GM21360 (cell line): ENCODE measurements around the gene ARRDC3.
A peak's percentile ranks its signal among the peaks of the same experiment; 100 is the strongest.

Experiments
- ATAC-seq: cut with Tn5 transposase; IDR thresholded peaks from one replicate; pipeline ENCODE4 v1.9.1; 2021; ENCODE audit warnings: mild to moderate bottlenecking, moderate library complexity; ENCODE audit not compliant: unreplicated experiment

ARRDC3 gene

DNA sequence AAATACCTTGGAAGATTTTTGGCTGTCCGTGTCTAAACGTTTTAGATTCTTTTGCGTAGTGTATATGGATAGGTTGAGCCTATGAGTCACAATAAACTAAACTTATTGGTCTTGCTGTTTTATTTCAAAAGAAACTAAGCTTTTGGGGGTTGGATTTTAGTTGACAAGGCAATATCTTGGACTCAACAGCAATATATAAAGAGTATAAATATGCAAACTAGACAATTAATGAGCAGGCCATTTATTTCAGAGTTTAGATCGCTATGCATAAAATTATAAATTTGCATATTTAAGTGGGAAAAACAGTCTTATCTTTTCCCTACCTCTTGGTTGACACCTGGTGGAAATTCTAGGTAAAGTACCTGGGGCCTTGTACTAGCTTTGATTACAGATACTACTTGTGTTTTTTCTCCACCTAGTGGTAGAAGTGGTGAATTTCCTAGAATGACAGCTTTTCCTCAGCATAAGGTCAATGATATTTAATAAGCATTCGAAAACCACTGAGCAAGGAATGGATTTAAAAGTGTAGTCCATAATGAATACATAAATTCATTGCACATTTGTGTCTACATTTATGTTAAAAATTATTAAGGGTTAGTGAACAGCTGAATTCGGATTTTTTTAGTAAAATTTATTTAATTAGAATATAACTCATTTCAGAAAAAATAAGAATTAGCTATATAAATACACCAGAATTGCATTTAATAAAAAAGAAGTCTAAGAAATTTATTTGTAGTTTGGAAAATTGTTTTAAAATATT, 1.7 kb upstream of the ARRDC3 start:
- peak; percentile 18 for ATAC-seq

DNA sequence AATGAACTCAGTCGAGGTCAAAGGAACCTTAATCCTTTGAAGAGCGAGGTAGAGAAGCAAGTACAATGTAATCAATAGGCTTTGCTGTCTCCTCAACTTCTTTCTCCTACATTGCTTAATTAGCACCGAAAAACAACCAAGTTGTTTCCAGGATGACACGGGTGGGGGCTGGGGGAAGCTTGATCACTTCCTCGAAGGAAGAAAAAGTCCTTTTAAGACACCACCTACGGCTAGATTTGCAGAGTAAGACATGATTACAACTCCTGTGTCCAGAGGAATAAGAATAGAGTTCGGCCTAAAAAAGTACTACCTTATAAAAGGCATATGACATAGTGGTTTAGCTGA, 811 bp upstream of the ARRDC3 start:
- no peak for ATAC-seq

DNA sequence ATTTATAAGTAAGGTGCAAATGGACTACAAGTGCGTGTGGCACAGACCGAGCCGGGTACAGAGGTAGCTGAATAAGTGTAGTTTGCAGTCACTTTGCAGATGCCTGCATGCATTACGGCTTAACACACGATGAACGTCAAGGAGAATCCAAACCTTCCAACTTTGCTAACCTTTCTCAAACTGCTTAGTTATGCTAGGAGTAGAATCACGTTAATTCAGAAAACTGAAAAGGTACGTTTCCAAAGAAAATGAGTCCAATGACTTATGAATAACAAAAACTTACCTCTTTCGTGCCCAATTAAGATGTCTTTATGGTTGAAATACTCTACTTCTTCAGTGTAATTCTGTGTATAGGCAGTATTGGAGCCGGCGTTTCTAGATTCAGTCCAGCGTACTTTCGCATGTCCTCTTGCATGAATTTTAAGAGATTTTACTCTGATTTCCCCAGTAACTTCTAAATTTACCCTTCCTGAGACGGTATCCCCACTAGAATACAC, 539 bp downstream of the ARRDC3 start:
- ATAC-seq = no peak

- ATAC-seq = peak; percentile 14
Measured at GRCh38 chr5:91381774-91382359, 1.2 kb downstream of the ARRDC3 start.

DNA sequence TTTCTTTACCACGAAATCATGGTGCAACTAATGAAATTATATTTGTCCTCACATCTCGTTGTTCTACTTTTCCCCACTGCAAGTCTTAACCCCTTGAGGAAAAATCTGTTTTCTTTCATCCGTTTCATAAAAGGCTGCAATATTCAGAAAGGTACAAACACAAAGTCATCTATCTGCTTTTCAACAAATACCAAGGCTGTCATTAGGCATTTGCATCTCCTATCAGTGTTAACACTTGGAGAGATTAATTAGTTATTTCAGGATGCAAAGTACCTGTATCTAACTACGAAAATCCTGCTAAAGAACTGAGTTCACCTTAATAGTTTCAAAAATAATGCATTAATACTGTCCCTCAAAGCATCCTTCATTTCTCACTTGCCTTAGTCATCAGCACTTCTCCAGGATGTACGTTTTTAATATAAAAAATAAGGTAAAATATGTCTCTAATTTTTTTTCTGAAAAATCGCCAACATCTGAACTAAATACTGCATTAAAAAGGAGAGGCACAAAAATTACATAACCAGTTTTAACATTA, 1.8 kb downstream of the ARRDC3 start:
- no peak for ATAC-seq

- ATAC-seq = peak; percentile 49
Measured at GRCh38 chr5:91380491-91381238, 2.5 kb downstream of the ARRDC3 start.

DNA sequence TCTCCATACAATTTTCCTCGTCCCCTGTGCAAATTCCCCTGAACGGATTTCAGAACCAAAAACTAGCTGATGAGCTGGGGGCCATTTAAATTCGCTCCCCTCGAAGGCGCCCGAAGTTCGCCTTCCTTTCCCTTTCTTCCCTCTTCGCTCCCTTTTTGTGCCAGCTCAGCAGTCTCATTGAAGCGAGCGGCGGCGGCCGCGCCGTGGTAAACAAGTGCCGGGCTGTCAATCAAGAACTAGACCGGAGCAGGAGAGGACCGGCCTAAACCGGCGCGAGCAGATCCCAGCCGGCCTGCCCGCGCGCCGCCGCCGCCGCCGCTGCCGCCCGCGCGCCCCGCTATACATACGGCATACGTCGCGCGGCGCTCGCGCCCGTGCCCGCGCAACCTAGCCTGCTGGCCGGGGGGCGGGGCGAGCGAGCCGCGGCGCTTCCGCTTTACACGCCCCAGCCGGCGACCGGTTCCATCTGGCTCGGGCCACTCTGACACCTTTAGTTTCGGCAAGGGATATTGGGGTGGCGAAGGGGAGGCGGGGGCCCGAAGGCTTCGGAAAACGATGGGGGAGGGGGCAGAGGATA, 3.1 kb downstream of the ARRDC3 start:
- ATAC-seq = peak; percentile 56

DNA sequence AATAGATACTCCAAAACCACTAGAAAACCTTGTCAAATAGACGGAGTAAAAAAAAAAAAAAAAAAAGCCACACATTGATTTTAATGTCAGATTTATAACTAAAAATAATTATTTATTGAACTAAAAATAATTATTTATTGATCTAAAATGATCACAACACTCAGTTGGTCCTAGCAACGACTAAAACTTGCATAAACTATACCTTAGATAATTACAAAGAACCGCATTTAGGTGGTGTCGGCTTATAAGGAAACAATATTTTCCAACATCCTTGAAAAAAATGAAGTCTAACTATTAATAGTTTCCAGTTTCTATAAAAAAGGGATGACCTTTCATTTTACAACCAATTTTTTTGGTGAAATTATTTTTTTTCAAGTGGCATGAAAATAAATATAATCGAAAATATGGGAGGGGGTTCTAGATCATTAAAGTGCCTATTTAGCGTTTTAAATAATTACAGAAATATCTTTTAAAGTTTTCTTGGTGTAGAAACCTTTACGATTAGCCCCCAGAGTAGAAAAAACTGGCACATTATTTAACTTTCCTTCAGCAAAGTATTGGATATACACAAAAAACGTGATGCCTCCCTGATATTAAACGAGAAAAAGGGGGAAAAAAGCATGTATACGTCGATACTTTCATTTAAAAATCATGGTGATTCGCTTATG, 3.7 kb downstream of the ARRDC3 start:
- no peak for ATAC-seq

DNA sequence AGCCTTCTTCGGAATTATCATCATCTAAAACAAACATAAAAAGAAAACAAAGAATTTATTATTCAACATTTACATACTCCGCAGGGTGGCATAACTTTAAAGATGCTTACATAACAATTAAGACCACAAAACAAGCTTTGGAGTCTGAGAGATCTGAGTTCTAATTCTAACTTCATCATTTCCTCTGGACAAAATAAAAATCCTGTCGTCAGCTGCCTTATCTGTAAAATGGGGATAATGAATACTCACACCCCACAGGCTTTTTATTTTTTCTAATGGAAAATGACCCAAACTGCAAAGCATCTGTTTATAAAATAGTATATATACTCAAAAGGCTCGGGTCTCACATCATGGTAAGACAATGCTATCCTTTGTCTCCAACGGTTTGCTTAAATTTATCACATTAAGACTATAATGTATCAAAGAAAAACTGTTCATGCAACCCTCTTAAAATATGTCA, 4.3 kb downstream of the ARRDC3 start:
- ATAC-seq = no peak

- no peak for ATAC-seq
Measured at GRCh38 chr5:91374893-91375520, 8.1 kb downstream of the ARRDC3 start.

DNA sequence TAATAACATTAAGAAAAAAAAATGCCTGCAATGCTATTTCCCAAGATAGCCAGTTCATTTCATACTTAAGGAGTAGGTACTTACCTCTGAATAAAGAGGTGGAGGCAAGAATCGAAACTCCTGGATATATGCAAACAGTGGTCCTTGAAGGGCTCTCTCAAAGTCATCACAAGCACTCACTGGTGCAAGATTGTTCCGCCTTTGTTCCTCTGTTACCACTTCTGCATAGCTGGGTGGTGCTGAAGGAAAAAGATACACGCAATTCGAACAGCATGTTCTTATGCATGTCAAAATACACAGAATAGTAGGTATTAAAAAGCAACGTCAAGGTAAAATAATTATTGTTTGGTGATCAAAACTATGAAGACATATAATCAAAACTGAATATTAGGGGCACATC, 9.5 kb downstream of the ARRDC3 start:
- ATAC-seq = no peak

DNA sequence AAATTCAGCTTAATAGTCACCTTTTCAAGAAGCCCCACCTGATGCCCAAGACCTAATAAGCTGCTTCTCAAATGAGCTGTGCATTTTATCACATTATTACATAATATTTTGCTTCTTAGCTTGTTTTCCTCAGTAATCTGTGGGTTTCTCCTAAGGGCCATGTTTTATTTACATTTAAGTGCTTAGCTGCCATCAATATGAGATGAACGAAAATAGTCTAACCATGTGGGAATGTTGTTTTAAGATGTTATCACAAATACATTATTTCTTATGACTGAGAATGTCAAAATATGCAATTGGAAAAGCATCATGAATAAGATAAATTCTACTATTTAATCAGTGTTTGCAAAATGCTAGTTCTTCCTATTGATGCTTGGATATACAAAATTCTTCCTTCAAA, 10.1 kb downstream of the ARRDC3 start:
- ATAC-seq = no peak

DNA sequence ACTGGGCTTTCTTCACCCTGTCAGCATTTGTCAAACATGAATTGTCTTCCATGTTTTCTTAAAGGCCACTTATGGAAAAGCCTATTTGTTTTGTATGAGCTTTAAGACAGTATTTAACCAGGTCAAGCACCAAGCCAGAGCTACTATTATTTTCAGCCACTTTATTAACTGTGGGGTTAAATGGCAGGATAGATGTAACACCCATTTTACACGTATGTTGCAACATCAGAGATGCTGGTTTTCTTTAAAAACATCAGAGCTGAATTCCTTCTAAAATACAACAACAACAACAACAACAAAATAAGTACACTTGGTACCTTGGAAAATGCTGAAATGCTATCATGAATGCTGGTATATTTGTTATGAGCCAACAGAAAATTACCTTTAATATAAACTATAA, 13.6 kb downstream of the ARRDC3 start:
- ATAC-seq = no peak

DNA sequence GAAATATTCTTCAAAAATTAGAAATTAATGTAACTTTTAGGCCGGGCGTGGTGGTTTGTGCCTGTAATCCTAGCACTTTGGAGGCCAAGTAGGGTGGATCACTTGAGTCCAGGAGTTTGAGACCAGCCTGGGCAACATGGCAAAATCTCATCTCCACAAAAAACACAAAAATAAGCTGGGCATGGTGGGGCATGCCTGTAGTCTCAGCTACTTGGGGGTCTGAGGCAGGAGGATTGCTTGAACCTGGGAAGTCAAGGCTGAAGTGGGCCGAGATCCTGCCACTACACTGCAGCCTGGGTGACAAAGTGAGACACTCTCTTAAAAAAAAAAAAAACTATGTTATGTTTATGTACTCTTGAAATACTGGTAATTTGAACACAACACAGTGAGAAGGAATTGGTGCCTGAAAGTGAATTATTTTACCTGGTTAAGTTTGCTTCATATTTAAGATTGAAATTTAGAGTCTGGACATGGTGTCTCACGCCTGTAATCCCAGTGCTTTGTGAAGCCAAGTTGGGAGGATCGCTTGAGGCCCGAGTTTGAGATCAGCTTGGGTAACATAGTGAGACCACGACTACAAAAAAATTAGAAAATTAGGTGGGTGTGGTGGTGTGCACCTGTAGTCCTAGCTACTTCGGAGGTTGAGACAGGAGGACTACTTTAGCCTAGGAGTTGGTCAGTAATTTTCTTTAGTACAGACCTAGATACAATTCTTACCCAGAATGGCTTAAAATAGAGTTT, 15.0 kb downstream of the ARRDC3 start:
- no peak for ATAC-seq

DNA sequence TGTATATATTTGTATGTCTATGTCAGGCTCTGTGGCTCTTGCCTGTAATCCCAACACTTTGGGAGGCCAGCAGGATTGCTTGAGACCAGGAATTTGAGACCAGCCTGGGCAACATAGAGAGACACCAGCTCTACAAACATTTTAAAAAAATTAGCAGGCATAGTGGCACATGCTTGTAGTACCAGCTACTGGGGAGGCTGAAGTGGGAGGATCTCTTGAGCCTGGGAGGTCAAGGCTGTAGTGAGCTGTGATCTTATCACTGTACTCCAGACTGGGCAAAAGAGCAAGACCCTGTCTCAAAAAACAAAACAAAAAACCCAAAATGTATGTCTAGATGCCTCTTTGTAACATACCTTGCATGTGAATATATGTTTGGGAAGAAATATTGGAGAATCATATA, 15.8 kb downstream of the ARRDC3 start:
- ATAC-seq = no peak

GRCh38 chr5:91366551-91366950, 16.6 kb downstream of the ARRDC3 start:
- no peak for ATAC-seq

DNA sequence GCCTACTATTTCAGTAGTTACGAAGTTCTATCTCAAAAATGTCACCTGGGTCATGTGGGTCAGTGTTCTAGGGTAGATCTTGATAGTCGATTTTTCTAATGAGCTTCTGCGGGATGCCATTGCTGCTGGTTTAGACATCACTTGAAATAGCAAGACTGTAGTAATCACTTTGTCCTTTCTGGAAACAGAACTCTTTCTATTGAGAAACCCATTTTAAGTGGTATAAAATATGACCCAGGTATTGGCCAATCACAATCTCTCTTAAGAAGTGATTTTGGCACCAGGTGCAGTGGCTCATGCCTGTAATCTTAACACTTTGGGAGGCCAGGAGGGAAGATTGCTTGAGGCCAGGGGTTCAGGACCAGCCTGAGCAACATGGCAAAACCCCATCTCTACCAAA, 17.6 kb downstream of the ARRDC3 start:
- no peak for ATAC-seq

GRCh38 chr5:91362935-91363334, 20.2 kb downstream of the ARRDC3 start:
- ATAC-seq = no peak

GRCh38 chr5:91361790-91362189, 21.3 kb downstream of the ARRDC3 start:
- peak; percentile 10 for ATAC-seq
